Muscle layer of duodenum (tissue), 2 donors: ENCODE results near the gene CBFA2T2.

Source experiments
- H3K27ac ChIP-seq: one replicate; pipeline ENCODE4 v1.7.0; 2013; ENCODE audit warnings: mild to moderate bottlenecking, low read length
- H3K27me3 ChIP-seq: one replicate; pipeline ENCODE4 v1.7.0; 2013; ENCODE audit warnings: low read depth, mild to moderate bottlenecking, control low read depth, low read length
- H3K36me3 ChIP-seq, 2 donors: one replicate each; pipeline ENCODE4 v1.7.0; 2013; ENCODE audit warnings: low read length in 2 of 2, control low read depth in 1 of 2, mild to moderate bottlenecking in 1 of 2; ENCODE audit not compliant: insufficient read depth in 2 of 2, control insufficient read depth in 1 of 2
- H3K4me1 ChIP-seq, 2 donors: one replicate each; pipeline ENCODE4 v1.7.0; 2013; ENCODE audit warnings: low read length in 2 of 2, mild to moderate bottlenecking in 2 of 2, control low read depth in 1 of 2, moderate library complexity in 1 of 2; ENCODE audit not compliant: insufficient read depth in 2 of 2, control insufficient read depth in 1 of 2
- H3K4me3 ChIP-seq, 2 donors: one replicate each; pipeline ENCODE4 v1.7.0; 2013; ENCODE audit warnings: low read length in 2 of 2, low read depth in 1 of 2, mild to moderate bottlenecking in 1 of 2
- H3K9me3 ChIP-seq, 2 donors: one replicate each; pipeline ENCODE4 v1.7.0; 2013; ENCODE audit warnings: low read length in 2 of 2, control low read depth in 1 of 2, mild to moderate bottlenecking in 1 of 2; ENCODE audit not compliant: control insufficient read depth in 1 of 2
- donor health status: healthy.

CBFA2T2 gene

GRCh38 chr20:33609504-33609903 lies 119.6 kb downstream of the CBFA2T2 start:
- Histone ChIP-seq H3K4me1 (peaks cover 3 to 15% of the 10 kb centered on the region in 2 donors), H3K36me3 (peaks cover 33 to 37% of the 10 kb centered on the region in 2 donors), H3K27me3 (no peaks in the 10 kb centered on the region), H3K9me3 (no peaks in the 10 kb centered on the region), H3K27ac (no peak overlapping the region), H3K4me3 (no peak overlapping the region)

- Histone ChIP-seq H3K4me1 (peaks cover 0 to 8% of the 10 kb centered on the region in 2 donors), H3K4me3 (no peak overlapping the region), H3K27me3 (no peaks in the 10 kb centered on the region), H3K36me3 (peaks cover 42 to 44% of the 10 kb centered on the region in 2 donors), H3K9me3 (no peaks in the 10 kb centered on the region), H3K27ac (no peak overlapping the region)
Measured at GRCh38 chr20:33611106-33611505, 121.2 kb downstream of the CBFA2T2 start.

GRCh38 chr20:33612001-33612400 lies 122.1 kb downstream of the CBFA2T2 start:
- peaks cover 42 to 44% of the 10 kb centered on the region in 2 donors for H3K36me3 ChIP-seq
- peaks cover 0 to 8% of the 10 kb centered on the region in 2 donors for H3K4me1 ChIP-seq
- no peak overlapping the region for H3K27ac ChIP-seq
- H3K4me3 ChIP-seq = no peak overlapping the region
- H3K27me3 ChIP-seq = no peaks in the 10 kb centered on the region
- no peaks in the 10 kb centered on the region for H3K9me3 ChIP-seq

- no peaks in the 10 kb centered on the region for H3K27me3 ChIP-seq
- H3K4me1 ChIP-seq = no peaks in the 10 kb centered on the region
- H3K4me3 ChIP-seq = no peak overlapping the region
- H3K27ac ChIP-seq = no peak overlapping the region
- H3K36me3 ChIP-seq = peaks cover 10 to 38% of the 10 kb centered on the region in 2 donors
- H3K9me3 ChIP-seq = no peaks in the 10 kb centered on the region
Measured at GRCh38 chr20:33621717-33622400, 132.0 kb downstream of the CBFA2T2 start.

GRCh38 chr20:33622705-33623365 lies 132.9 kb downstream of the CBFA2T2 start:
- Histone ChIP-seq H3K27ac (no peak overlapping the region), H3K36me3 (peaks cover 10 to 47% of the 10 kb centered on the region in 2 donors), H3K27me3 (no peaks in the 10 kb centered on the region), H3K4me3 (no peak overlapping the region), H3K4me1 (no peaks in the 10 kb centered on the region), H3K9me3 (no peaks in the 10 kb centered on the region)

- H3K4me3 ChIP-seq = no peak overlapping the region
- no peaks in the 10 kb centered on the region for H3K9me3 ChIP-seq
- H3K27ac ChIP-seq = no peak overlapping the region
- no peaks in the 10 kb centered on the region for H3K4me1 ChIP-seq
- H3K36me3 ChIP-seq = peaks cover 17 to 62% of the 10 kb centered on the region in 2 donors
- no peaks in the 10 kb centered on the region for H3K27me3 ChIP-seq
Measured at GRCh38 chr20:33624399-33624798, 134.5 kb downstream of the CBFA2T2 start.

- Histone ChIP-seq H3K4me1 (no peaks in the 10 kb centered on the region), H3K4me3 (no peak overlapping the region), H3K9me3 (no peaks in the 10 kb centered on the region), H3K36me3 (peaks cover 31 to 80% of the 10 kb centered on the region in 2 donors), H3K27me3 (no peaks in the 10 kb centered on the region), H3K27ac (no peak overlapping the region)
Measured at GRCh38 chr20:33626190-33626589, 136.3 kb downstream of the CBFA2T2 start.

- Histone ChIP-seq H3K36me3 (peaks cover 31 to 88% of the 10 kb centered on the region in 2 donors), H3K27ac (no peak overlapping the region), H3K9me3 (no peaks in the 10 kb centered on the region), H3K4me3 (no peak overlapping the region), H3K27me3 (no peaks in the 10 kb centered on the region), H3K4me1 (no peaks in the 10 kb centered on the region)
Measured at GRCh38 chr20:33627577-33628216, 137.8 kb downstream of the CBFA2T2 start.

GRCh38 chr20:33629533-33629932 lies 139.6 kb downstream of the CBFA2T2 start:
- no peak overlapping the region for H3K4me3 ChIP-seq
- H3K27me3 ChIP-seq = no peaks in the 10 kb centered on the region
- H3K9me3 ChIP-seq = no peaks in the 10 kb centered on the region
- no peak overlapping the region for H3K27ac ChIP-seq
- no peaks in the 10 kb centered on the region for H3K4me1 ChIP-seq
- H3K36me3 ChIP-seq = peaks cover 28 to 79% of the 10 kb centered on the region in 2 donors

- Histone ChIP-seq H3K9me3 (no peaks in the 10 kb centered on the region), H3K27ac (no peak overlapping the region), H3K4me3 (no peak overlapping the region), H3K4me1 (no peaks in the 10 kb centered on the region), H3K27me3 (no peaks in the 10 kb centered on the region), H3K36me3 (peaks cover 24 to 75% of the 10 kb centered on the region in 2 donors)
Measured at GRCh38 chr20:33629979-33630378, 140.1 kb downstream of the CBFA2T2 start.

GRCh38 chr20:33630507-33630906 lies 140.6 kb downstream of the CBFA2T2 start:
- peaks cover 21 to 70% of the 10 kb centered on the region in 2 donors for H3K36me3 ChIP-seq
- no peak overlapping the region for H3K27ac ChIP-seq
- H3K9me3 ChIP-seq = no peaks in the 10 kb centered on the region

More at GRCh38 chr20:33630507-33630906, 140.6 kb downstream of the CBFA2T2 start:
- H3K4me3 ChIP-seq = no peak overlapping the region
- no peaks in the 10 kb centered on the region for H3K27me3 ChIP-seq
- H3K4me1 ChIP-seq = no peaks in the 10 kb centered on the region
